MM.1S (cell line): ENCODE measurements around the gene SCAF11.
A peak's percentile ranks its signal among the peaks of the same experiment; 100 is the strongest.

Source experiments
- DNase-seq: peaks from one replicate; pipeline ENCODE4 v3.0.0-alpha.2; 2015
- H2AFZ ChIP-seq: fragments of 300-600 bp; sonication (generic); 2 replicates; pipeline ENCODE4 v1.6.0; 2016; ENCODE audit warnings: antibody characterized with exemption, low read length
- H3F3A ChIP-seq: fragments of 300-600 bp; sonication (generic); 2 replicates; pipeline ENCODE4 v1.6.1; 2016; ENCODE audit warnings: mild to moderate bottlenecking, antibody characterized with exemption, low read length, moderate library complexity, mixed read lengths; ENCODE audit not compliant: insufficient read depth
- H3K27ac ChIP-seq: fragments of 300-600 bp; sonication (generic); 2 replicates; pipeline ENCODE4 v1.5.1; 2016; ENCODE audit warnings: mild to moderate bottlenecking, low read length
- H3K27me3 ChIP-seq: fragments of 300-600 bp; sonication (generic); replicated peaks from 2 replicates; pipeline ENCODE4 v1.6.0; 2016; ENCODE audit warnings: low read length; ENCODE audit not compliant: insufficient read depth
- H3K36me3 ChIP-seq: fragments of 300-600 bp; sonication (generic); replicated peaks from 2 replicates; pipeline ENCODE4 v1.6.1; 2016; ENCODE audit warnings: mild to moderate bottlenecking, low read length, mixed read lengths; ENCODE audit not compliant: insufficient read depth
- H3K4me1 ChIP-seq: fragments of 300-600 bp; sonication (generic); 2 replicates; pipeline ENCODE4 v1.6.1; 2016; ENCODE audit warnings: low read length, mixed read lengths
- H3K4me2 ChIP-seq: fragments of 300-600 bp; sonication (generic); 2 replicates; pipeline ENCODE4 v1.6.0; 2016; ENCODE audit warnings: low read depth, low read length
- H3K4me3 ChIP-seq: fragments of 300-600 bp; sonication (generic); 2 replicates; pipeline ENCODE4 v1.5.1; 2016; ENCODE audit warnings: low read length, mixed read lengths
- H3K79me2 ChIP-seq: fragments of 300-600 bp; sonication (generic); 2 replicates; pipeline ENCODE4 v1.6.1; 2016; ENCODE audit warnings: mixed run types, low read length, mixed read lengths
- H3K9ac ChIP-seq: fragments of 300-600 bp; sonication (generic); 2 replicates; pipeline ENCODE4 v1.6.1; 2016; ENCODE audit warnings: low read length, mixed read lengths
- H3K9me2 ChIP-seq: fragments of 300-600 bp; sonication (generic); replicated peaks from 2 replicates; pipeline ENCODE4 v1.6.1; 2016; ENCODE audit warnings: mild to moderate bottlenecking, low read length, mixed read lengths; ENCODE audit not compliant: insufficient read depth
- H3K9me3 ChIP-seq: fragments of 300-600 bp; sonication (generic); replicated peaks from 2 replicates; pipeline ENCODE4 v1.6.1; 2016; ENCODE audit warnings: mild to moderate bottlenecking, low read length, mixed read lengths; ENCODE audit not compliant: insufficient read depth
- H4K20me1 ChIP-seq: fragments of 300-600 bp; sonication (generic); 2 replicates; pipeline ENCODE4 v1.6.1; 2016; ENCODE audit warnings: mild to moderate bottlenecking, low read length, moderate library complexity, mixed read lengths; ENCODE audit not compliant: insufficient read depth
- CTCF ChIP-seq: fragments of 300-600 bp; sonication (generic); IDR thresholded peaks from 2 replicates; pipeline ENCODE4 v1.5.1; 2016; ENCODE audit warnings: antibody characterized with exemption, low read length, mixed read lengths
- EZH2 ChIP-seq: fragments of 300-600 bp; sonication (generic); optimal IDR thresholded peaks from 2 replicates; pipeline ENCODE3; 2017; ENCODE audit warnings: low read depth, mild to moderate bottlenecking, antibody characterized with exemption, low read length, mixed read lengths
- EZH2phosphoT487 ChIP-seq: fragments of 300-600 bp; sonication (generic); IDR thresholded peaks from 2 replicates; pipeline ENCODE4 v1.6.1; 2018; ENCODE audit warnings: antibody characterized with exemption, low read length

The SCAF11 gene

GRCh38 chr12:45883187-45883586, 107.2 kb downstream of the SCAF11 start:
- H3K79me2 ChIP-seq, result peaks cover 29% of the 10 kb centered on the region
- no peak overlapping the region for H3K4me2 ChIP-seq
- H4K20me1 ChIP-seq, result no peaks in the 10 kb centered on the region
- H3K36me3 ChIP-seq, result no peaks in the 10 kb centered on the region; the same call in 1 of the 2 replicates
- no peak for TF ChIP-seq EZH2
- no peak overlapping the region for H2AFZ ChIP-seq
- no peaks in the 10 kb centered on the region for H3K9me3 ChIP-seq
- H3K4me1 ChIP-seq, result peaks cover 9% of the 10 kb centered on the region; the same call in 1 of the 2 replicates
- DNase-seq, result no peak
- H3K9ac ChIP-seq, result no peak overlapping the region
- no peaks in the 10 kb centered on the region for H3K27me3 ChIP-seq
- H3K27ac ChIP-seq, result no peak overlapping the region
- H3K9me2 ChIP-seq, result no peaks in the 10 kb centered on the region
- peaks cover 6% of the 10 kb centered on the region; the same call in 1 of the 2 replicates for H3F3A ChIP-seq
- H3K4me3 ChIP-seq, result no peak overlapping the region

DNA sequence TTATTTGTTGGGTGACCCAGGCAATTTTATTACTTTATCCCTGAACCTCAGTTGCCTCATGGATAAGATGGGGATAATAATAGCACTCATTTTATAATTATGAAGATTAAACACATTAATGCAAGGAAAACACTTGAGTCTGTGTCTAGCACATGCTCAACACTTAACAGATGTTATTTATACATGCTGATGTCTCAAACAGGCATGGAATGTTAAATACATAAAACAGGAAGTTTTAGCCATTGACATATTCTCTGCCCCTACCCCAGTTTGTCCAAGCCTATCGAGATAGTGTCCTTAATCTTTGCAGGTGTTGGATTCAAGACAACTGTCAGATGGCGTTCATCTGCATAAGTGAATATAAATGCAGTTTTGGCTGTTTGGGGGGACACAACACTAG, 109.8 kb downstream of the SCAF11 start:
- H3K9me3 ChIP-seq, result no peaks in the 10 kb centered on the region
- no peaks in the 10 kb centered on the region for H4K20me1 ChIP-seq
- no peak overlapping the region for H2AFZ ChIP-seq
- no peak overlapping the region for H3K27ac ChIP-seq
- H3F3A ChIP-seq, result peaks cover 6% of the 10 kb centered on the region; the same call in 1 of the 2 replicates
- no peak overlapping the region for H3K4me3 ChIP-seq
- peaks cover 30% of the 10 kb centered on the region for H3K79me2 ChIP-seq
- DNase-seq, result no peak
- no peak for TF ChIP-seq EZH2
- TF ChIP-seq EZH2phosphoT487, result no peak
- TF ChIP-seq CTCF, result no peak
- H3K4me2 ChIP-seq, result no peak overlapping the region
- no peaks in the 10 kb centered on the region for H3K27me3 ChIP-seq
- no peaks in the 10 kb centered on the region for H3K9me2 ChIP-seq
- H3K4me1 ChIP-seq, result peaks cover 11% of the 10 kb centered on the region; the same call in 1 of the 2 replicates
- H3K9ac ChIP-seq, result no peak overlapping the region
- no peaks in the 10 kb centered on the region; the same call in 1 of the 2 replicates for H3K36me3 ChIP-seq

GRCh38 chr12:45879363-45879895, 110.9 kb downstream of the SCAF11 start:
- Histone ChIP-seq H2AFZ (no peak overlapping the region), H3K9ac (peak overlapping the region; percentile 44; the same call in 1 of the 2 replicates), H3K36me3 (no peaks in the 10 kb centered on the region), H3K27me3 (no peaks in the 10 kb centered on the region), H3K27ac (peak overlapping the region; percentile 65), H3K4me2 (peak overlapping the region; percentile 49), H3F3A (peaks cover 6% of the 10 kb centered on the region; the same call in 1 of the 2 replicates), H3K9me2 (no peaks in the 10 kb centered on the region), H3K79me2 (peaks cover 30% of the 10 kb centered on the region), H3K9me3 (no peaks in the 10 kb centered on the region), H3K4me3 (peak overlapping the region; percentile 21; the same call in 1 of the 2 replicates), H4K20me1 (no peaks in the 10 kb centered on the region), H3K4me1 (peaks cover 11% of the 10 kb centered on the region; the same call in 1 of the 2 replicates)
- DNase-seq, result peak; percentile 13
- TF ChIP-seq EZH2 (no peak), EZH2phosphoT487 (no peak), CTCF (no peak)

GRCh38 chr12:45878630-45879255, 111.6 kb downstream of the SCAF11 start:
- peaks cover 6% of the 10 kb centered on the region; the same call in 1 of the 2 replicates for H3F3A ChIP-seq
- H3K4me1 ChIP-seq, result peaks cover 11% of the 10 kb centered on the region; the same call in 1 of the 2 replicates
- peak overlapping the region; percentile 21 for H3K4me3 ChIP-seq
- H3K27me3 ChIP-seq, result no peaks in the 10 kb centered on the region
- TF ChIP-seq EZH2phosphoT487, result no peak
- TF ChIP-seq EZH2, result no peak
- no peak for TF ChIP-seq CTCF
- peak; percentile 63 for DNase-seq
- H3K9ac ChIP-seq, result peak overlapping the region; percentile 44; the same call in 1 of the 2 replicates
- no peaks in the 10 kb centered on the region for H3K9me3 ChIP-seq
- H3K27ac ChIP-seq, result peak overlapping the region; percentile 65
- no peaks in the 10 kb centered on the region for H4K20me1 ChIP-seq
- no peaks in the 10 kb centered on the region for H3K9me2 ChIP-seq
- 0 out of 2 replicates have a peak, but pooled peaks cover 2% of the 10 kb centered on the region for H3K36me3 ChIP-seq
- H2AFZ ChIP-seq, result no peak overlapping the region
- H3K79me2 ChIP-seq, result peaks cover 33% of the 10 kb centered on the region
- H3K4me2 ChIP-seq, result peak overlapping the region; percentile 49
